Measurements from ENCODE around the gene COL18A1.
"Not testable (repeated sequence)": the region's sequence is repeated elsewhere in the genome, so short reads cannot be mapped to it uniquely, and the experiment has no call there.

Gene COL18A1

GRCh38 chr21:45502006-45502345 is 97.0 kb downstream of the COL18A1 start:
- DNase-seq (ENCODE audit: extremely low read depth in 1 of 2, low read depth in 1 of 2): no peak

GRCh38 chr21:45502600-45502999 is 97.6 kb downstream of the COL18A1 start:
- DNase-seq (ENCODE audit: extremely low read depth in 1 of 2, low read depth in 1 of 2): no peak

DNA sequence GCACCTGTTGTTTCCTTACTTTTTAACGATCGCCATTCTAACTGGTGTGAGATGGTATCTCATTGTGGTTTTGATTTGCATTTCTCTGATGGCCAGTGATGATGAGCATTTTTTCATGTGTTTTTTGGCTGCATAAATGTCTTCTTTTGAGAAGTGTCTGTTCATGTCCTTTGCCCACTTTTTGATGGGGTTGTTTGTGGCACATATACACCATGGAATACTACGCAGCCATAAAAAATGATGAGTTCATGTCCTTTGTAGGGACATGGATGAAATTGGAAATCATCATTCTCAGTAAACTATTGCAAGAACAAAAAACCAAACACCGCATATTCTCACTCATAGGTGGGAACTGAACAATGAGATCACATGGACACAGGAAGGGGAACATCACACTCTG is 98.3 kb downstream of the COL18A1 start:
- DNase-seq (ENCODE audit: extremely low read depth in 1 of 2, low read depth in 1 of 2): not testable (repeated sequence)

DNA sequence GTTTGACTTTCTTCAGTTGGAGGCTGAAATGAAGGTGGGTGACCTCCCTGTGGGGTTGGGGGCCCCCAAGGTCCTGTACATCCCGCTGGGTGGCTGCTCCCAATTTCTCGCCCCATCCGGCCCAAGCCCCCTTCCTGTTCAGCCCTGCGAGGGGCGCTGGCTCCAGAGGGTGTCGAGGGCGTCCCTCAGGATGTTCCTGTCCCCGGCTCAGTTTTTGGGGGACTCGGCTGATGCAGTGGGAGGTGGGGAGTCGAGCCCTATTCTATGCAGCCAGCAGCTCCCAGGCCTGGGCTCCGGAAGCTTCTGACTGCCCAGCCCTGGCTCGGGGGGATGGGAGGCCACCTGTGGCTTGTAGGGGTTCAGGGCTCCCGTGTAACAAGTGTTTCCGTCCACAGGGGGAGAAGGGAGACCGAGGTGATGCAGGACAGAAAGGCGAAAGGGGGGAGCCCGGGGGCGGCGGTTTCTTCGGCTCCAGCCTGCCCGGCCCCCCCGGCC is 99.1 kb downstream of the COL18A1 start:
- no peak for DNase-seq (ENCODE audit: extremely low read depth in 1 of 2, low read depth in 1 of 2)

- no peak for DNase-seq (ENCODE audit: extremely low read depth in 1 of 2, low read depth in 1 of 2)
These were observed 99.8 kb downstream of the COL18A1 start for GRCh38 chr21:45504516-45505415.

- DNase-seq (ENCODE audit: extremely low read depth in 1 of 2, low read depth in 1 of 2): no peak
These were observed 100.6 kb downstream of the COL18A1 start for GRCh38 chr21:45505416-45506021.

DNA sequence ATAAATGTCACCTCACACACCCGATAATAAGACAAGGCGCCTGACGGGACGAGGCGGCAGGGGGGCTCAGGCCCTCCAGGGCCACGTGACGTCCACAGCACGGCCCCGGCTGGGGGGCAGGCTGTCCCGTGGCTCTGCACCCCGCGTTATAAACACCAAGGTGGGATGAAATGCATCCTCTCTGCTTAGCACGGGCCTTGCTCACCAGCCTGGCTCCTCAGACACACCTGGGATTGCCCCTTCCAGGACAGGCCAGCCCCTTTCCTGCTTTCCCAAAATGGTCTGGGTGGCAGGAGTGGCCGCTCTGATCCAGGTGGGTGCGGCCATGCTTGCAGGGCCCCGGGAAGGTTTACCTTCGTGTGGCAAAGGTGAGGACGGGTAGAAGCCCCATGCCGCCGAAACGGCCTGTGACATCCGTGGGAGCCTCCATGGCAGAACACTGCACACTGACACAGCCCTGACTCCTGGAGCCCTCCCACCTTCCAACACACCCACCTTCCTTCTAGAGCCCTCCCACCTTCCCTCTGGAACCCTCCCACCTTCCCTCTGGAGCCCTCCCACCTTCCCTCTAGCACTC is 101.4 kb downstream of the COL18A1 start:
- DNase-seq (ENCODE audit: extremely low read depth in 1 of 2, low read depth in 1 of 2): no peak

- no peak for DNase-seq (ENCODE audit: extremely low read depth in 1 of 2, low read depth in 1 of 2)
These were observed 102.0 kb downstream of the COL18A1 start for GRCh38 chr21:45506836-45507522.

DNA sequence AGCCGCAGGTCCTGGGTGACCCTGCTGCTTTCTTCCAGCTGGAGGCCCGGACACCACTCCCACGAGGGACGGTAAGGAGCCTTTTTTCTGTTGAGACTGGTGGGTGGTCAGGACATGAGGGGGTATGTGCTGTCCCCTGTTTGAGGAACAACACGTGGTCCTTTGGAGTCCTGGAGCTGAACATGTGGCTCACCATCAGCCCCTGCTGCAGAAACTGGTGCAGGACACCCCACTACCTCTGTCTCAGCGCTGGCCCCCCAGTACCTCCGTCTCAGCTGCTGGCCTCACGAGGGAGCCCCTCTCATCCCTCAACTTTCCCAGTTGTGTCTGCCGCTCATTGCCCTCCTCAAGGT is 102.5 kb downstream of the COL18A1 start:
- no peak for DNase-seq (ENCODE audit: extremely low read depth in 1 of 2, low read depth in 1 of 2)

- no peak for DNase-seq (ENCODE audit: extremely low read depth in 1 of 2, low read depth in 1 of 2)
These were observed 103.0 kb downstream of the COL18A1 start for GRCh38 chr21:45507888-45508508.

DNA sequence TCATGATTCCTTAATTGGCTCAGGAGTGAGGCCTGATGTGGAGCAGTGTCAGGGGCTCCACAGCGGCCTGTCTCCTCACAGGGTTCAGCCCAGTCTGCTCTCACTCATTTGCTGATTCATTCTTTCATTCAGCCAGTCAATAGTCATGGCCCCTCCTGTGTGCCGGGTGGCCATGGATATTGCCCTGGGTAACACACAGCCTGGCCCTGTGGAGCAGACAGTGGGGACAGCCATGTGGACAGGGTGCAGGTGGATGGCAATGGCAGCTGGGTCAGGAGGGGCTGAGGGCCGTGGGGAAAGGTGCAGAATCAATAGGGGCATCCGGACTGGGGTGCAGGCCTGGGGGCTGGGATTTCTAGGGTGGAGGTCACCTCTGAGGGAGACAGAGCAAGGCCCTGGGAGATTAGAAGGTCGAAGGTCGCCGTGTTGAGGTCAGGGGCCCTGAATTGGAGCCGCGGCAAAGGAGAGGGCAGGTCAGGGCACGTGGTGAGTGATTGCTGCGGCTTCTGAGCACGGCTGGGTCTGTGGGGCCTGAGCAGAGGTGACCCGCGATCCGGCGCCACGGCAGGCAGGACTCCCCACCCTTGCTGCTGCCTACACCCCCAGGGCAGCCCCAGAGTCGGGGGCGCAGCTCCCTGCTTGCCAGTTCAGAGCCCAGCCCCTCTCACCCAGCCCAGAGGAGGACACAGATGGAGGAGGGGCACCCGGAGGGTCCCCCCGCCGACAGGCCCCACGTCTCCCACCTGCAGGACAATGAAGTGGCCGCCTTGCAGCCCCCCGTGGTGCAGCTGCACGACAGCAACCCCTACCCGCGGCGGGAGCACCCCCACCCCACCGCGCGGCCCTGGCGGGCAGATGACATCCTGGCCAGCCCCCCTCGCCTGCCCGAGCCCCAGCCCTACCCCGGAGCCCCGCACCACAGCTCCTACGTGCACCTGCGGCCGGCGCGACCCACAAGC is 103.9 kb downstream of the COL18A1 start:
- no peak for DNase-seq (ENCODE audit: extremely low read depth in 1 of 2, low read depth in 1 of 2)

DNA sequence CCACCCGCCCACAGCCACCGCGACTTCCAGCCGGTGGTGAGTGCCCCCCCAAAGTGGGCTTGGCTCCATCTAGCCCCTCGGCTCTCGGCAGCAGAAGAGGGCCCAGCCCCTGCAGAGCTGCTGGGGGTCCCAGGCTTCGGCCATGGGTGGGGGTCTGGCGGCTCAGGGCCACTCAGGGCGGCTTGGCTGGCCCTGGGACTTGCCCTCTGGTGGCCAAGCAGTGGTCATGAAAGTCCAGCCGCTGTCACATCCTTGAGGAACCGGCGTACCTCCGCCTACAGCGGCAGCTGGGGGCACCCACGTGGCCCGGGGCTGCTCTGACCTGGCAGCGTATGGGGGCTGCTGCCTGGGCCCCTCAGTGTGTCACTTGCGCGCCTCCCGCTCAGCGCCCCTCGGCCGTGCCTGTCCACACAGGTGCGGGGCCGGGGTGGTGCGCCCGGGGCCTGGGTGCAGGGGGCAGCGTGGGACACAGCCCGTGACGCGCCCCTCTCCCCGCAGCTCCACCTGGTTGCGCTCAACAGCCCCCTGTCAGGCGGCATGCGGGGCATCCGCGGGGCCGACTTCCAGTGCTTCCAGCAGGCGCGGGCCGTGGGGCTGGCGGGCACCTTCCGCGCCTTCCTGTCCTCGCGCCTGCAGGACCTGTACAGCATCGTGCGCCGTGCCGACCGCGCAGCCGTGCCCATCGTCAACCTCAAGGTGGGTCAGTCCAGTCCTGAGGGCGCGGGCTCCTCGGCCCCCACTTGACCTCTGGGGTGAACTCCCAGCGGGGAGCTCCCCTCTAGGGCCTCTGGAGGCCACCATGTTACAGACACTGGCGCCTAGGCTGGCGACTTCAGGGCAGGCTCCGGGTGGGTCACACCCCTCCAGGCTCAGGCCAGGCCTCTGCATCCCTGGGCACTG is 104.9 kb downstream of the COL18A1 start:
- no peak for DNase-seq (ENCODE audit: extremely low read depth in 1 of 2, low read depth in 1 of 2)

- DNase-seq (ENCODE audit: extremely low read depth in 1 of 2, low read depth in 1 of 2): no peak
These were observed 105.5 kb downstream of the COL18A1 start for GRCh38 chr21:45510466-45510955.

DNA sequence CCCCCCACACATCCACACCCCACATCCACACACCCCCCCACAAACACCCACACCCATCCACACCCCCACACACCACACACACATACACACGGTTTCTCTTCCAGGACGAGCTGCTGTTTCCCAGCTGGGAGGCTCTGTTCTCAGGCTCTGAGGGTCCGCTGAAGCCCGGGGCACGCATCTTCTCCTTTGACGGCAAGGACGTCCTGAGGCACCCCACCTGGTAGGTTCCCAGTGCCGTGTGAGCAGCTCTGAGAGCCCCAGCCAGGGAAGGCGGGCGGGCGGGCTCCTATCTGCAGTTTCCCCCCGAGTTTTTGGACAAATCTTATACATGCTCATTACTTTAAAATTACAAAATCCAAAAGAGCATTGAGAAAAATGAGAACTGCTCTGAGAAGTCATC is 106.0 kb downstream of the COL18A1 start:
- DNase-seq (ENCODE audit: extremely low read depth in 1 of 2, low read depth in 1 of 2): no peak

DNA sequence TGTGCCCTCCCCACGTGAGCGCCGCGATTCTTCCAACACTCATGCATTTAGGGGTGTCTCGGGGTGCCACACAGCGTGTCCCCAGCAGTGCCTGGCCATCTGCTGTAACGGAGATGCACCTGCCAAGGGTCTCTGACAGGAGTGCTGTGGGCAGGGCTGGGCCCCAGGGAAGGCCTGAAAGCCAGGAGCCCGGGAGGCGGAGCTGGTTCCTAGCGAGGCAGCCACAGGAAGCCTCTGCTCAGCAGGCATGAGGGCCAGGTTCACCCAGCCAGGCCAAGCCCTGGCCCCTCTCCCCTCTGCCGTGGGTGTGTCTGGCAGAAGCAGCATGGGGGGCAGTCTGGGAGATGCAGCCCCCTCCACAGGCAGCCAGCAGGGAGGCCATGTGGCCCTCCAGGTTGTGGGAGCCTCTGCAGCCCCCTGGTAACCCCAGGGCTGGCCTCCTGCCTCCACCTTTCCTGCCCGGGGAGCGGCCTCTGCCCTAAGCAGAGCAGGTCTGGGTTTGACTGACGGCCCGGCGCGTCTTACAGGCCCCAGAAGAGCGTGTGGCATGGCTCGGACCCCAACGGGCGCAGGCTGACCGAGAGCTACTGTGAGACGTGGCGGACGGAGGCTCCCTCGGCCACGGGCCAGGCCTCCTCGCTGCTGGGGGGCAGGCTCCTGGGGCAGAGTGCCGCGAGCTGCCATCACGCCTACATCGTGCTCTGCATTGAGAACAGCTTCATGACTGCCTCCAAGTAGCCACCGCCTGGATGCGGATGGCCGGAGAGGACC is 106.9 kb downstream of the COL18A1 start:
- no peak for DNase-seq (ENCODE audit: extremely low read depth in 1 of 2, low read depth in 1 of 2)

DNA sequence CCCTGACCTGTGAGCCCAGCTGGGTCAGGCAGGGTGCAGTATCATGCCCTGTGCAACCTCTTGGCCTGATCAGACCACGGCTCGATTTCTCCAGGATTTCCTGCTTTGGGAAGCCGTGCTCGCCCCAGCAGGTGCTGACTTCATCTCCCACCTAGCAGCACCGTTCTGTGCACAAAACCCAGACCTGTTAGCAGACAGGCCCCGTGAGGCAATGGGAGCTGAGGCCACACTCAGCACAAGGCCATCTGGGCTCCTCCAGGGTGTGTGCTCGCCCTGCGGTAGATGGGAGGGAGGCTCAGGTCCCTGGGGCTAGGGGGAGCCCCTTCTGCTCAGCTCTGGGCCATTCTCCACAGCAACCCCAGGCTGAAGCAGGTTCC is 107.6 kb downstream of the COL18A1 start:
- DNase-seq (ENCODE audit: extremely low read depth in 1 of 2, low read depth in 1 of 2): no peak

DNA sequence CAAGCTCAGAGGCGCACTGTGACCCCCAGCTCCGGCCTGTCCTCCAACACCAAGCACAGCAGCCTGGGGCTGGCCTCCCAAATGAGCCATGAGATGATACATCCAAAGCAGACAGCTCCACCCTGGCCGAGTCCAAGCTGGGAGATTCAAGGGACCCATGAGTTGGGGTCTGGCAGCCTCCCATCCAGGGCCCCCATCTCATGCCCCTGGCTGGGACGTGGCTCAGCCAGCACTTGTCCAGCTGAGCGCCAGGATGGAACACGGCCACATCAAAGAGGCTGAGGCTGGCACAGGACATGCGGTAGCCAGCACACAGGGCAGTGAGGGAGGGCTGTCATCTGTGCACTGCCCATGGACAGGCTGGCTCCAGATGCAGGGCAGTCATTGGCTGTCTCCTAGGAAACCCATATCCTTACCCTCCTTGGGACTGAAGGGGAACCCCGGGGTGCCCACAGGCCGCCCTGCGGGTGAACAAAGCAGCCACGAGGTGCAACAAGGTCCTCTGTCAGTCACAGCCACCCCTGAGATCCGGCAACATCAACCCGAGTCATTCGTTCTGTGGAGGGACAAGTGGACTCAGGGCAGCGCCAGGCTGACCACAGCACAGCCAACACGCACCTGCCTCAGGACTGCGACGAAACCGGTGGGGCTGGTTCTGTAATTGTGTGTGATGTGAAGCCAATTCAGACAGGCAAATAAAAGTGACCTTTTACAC is 108.2 kb downstream of the COL18A1 start:
- no peak for DNase-seq (ENCODE audit: extremely low read depth in 1 of 2, low read depth in 1 of 2)

All from stimulated activated CD8-positive, alpha-beta memory T cell treated with anti-CD3 and anti-CD28 coated beads, Interleukin-7, amount 100 ng/mL, for 48 hours (primary cell).